Caki2 (cell line): ENCODE data around the gene NAPEPLD. TPM values are rescaled to one million over a fixed set of nuclear protein-coding genes. Genes with fewer than 3 reads are reported as not detected.
A peak's percentile ranks its signal among the peaks of the same experiment; 100 is the strongest.
"Not testable (repeated sequence)": the region's sequence is repeated elsewhere in the genome, so short reads cannot be mapped to it uniquely, and the experiment has no call there.

Experiments
- DNase-seq: peaks from one replicate; pipeline ENCODE4 v3.0.0-alpha.2; 2015; ENCODE audit warnings: low read depth
- in situ Hi-C: cut with HindIII; loops from 2 replicates; pipeline ENCODE4 v1.10.0; 2016; ENCODE audit warnings: low sequenced_read_pairs, low pct_unique_long_range_greater_than_20kb, mixed read lengths
- total RNA-seq: library from RNA; depleted of rRNA; stranded (reverse); fragments of >200 nt; shearing (Covaris generic); gene quantifications from 2 replicates; pipeline ENCODE4 v1.2.3, GENCODE V29; 2014; ENCODE audit warnings: low replicate concordance

The NAPEPLD gene
- total RNA-seq, 1 experiment from 2014 or later = 8.5 TPM

GRCh38 chr7:103119791-103120291 lies 29.1 kb downstream of the NAPEPLD start:
- DNase-seq = no peak
- in situ Hi-C loops = no loop called here

GRCh38 chr7:103117465-103117864 lies 31.4 kb downstream of the NAPEPLD start:
- in situ Hi-C loops = no loop called here
- DNase-seq = no peak

GRCh38 chr7:103116991-103117390 lies 31.9 kb downstream of the NAPEPLD start:
- in situ Hi-C loops = no loop called here
- no peak for DNase-seq

GRCh38 chr7:103116511-103116910 lies 32.4 kb downstream of the NAPEPLD start:
- no peak for DNase-seq
- in situ Hi-C loops = no loop called here

GRCh38 chr7:103115771-103116170 lies 33.1 kb downstream of the NAPEPLD start:
- DNase-seq = peak; percentile 54
- in situ Hi-C loops = no loop called here

GRCh38 chr7:103114576-103115008 lies 34.3 kb downstream of the NAPEPLD start:
- no peak for DNase-seq
- in situ Hi-C loops = no loop called here

GRCh38 chr7:103113164-103113563 lies 35.7 kb downstream of the NAPEPLD start:
- in situ Hi-C loops = no loop called here
- DNase-seq = peak; percentile 61

GRCh38 chr7:103106703-103107070 lies 42.2 kb downstream of the NAPEPLD start:
- DNase-seq, in situ Hi-C loops: not testable (repeated sequence)

GRCh38 chr7:103106005-103106702 lies 42.7 kb downstream of the NAPEPLD start:
- no peak for DNase-seq
- in situ Hi-C loops = no loop called here

- DNase-seq = no peak
- in situ Hi-C loops = no loop called here
These were observed 47.4 kb downstream of the NAPEPLD start for GRCh38 chr7:103101543-103101942.

- no peak for DNase-seq
- in situ Hi-C loops = no loop called here
These were observed 48.6 kb downstream of the NAPEPLD start for GRCh38 chr7:103100348-103100747.

- DNase-seq = no peak
- in situ Hi-C loops = no loop called here
These were observed 51.9 kb downstream of the NAPEPLD start for GRCh38 chr7:103097041-103097440.

- in situ Hi-C loops, DNase-seq: not testable (repeated sequence)
These were observed 53.3 kb downstream of the NAPEPLD start for GRCh38 chr7:103095558-103095957.

- in situ Hi-C loops = no loop called here
- DNase-seq = peak; percentile 19
These were observed 54.8 kb downstream of the NAPEPLD start for GRCh38 chr7:103094102-103094501.

- no peak for DNase-seq
- in situ Hi-C loops = no loop called here
These were observed 55.5 kb downstream of the NAPEPLD start for GRCh38 chr7:103093429-103093828.

- in situ Hi-C loops = not testable (repeated sequence)
These were observed 56.6 kb downstream of the NAPEPLD start for GRCh38 chr7:103092321-103092720.

GRCh38 chr7:103083210-103083609 lies 65.7 kb downstream of the NAPEPLD start:
- in situ Hi-C loops = no loop called here
- DNase-seq = no peak

More at GRCh38 chr7:103092321-103092720, 56.6 kb downstream of the NAPEPLD start:
- DNase-seq = not testable (repeated sequence)

GRCh38 chr7:103082497-103082896 lies 66.4 kb downstream of the NAPEPLD start:
- DNase-seq = no peak
- in situ Hi-C loops = no loop called here

GRCh38 chr7:103080923-103081322 lies 68.0 kb downstream of the NAPEPLD start:
- DNase-seq = no peak
- in situ Hi-C loops = no loop called here

GRCh38 chr7:103079836-103080235 lies 69.1 kb downstream of the NAPEPLD start:
- in situ Hi-C loops = no loop called here
- DNase-seq = no peak
